Liver (tissue), 3 donors: ENCODE results near the gene BRF1.

ENCODE experiments used
- GABPA ChIP-seq, 2 donors: IDR thresholded peaks in 1 of 2; conservative IDR thresholded peaks in 1 of 2; 2 replicates each; pipeline ENCODE4 v1.6.1; 2016; ENCODE audit warnings: antibody characterized with exemption in 2 of 2, mild to moderate bottlenecking in 1 of 2, moderate library complexity in 1 of 2
- NR2F2 ChIP-seq: IDR thresholded peaks from 2 replicates; pipeline ENCODE4 v1.6.1; 2016; ENCODE audit warnings: antibody characterized with exemption
- RAD21 ChIP-seq, 2 donors: IDR thresholded peaks; 2 replicates each; pipeline ENCODE4 v1.6.1; 2016; ENCODE audit warnings: antibody characterized with exemption in 2 of 2, mild to moderate bottlenecking in 2 of 2
- SP1 ChIP-seq: IDR thresholded peaks from 2 replicates; pipeline ENCODE4 v1.6.1; 2018; ENCODE audit warnings: antibody characterized with exemption, mild to moderate bottlenecking
- TAF1 ChIP-seq: conservative IDR thresholded peaks from 2 replicates; pipeline ENCODE4 v1.6.1; 2016; ENCODE audit warnings: antibody characterized with exemption, mild to moderate bottlenecking
- YY1 ChIP-seq: IDR thresholded peaks from 2 replicates; pipeline ENCODE4 v1.6.1; 2016; ENCODE audit warnings: antibody characterized with exemption, mild to moderate bottlenecking
- ZBTB33 ChIP-seq: IDR thresholded peaks from 2 replicates; pipeline ENCODE4 v1.6.1; 2016; ENCODE audit warnings: antibody characterized with exemption
- TF ChIP-seq, protein P1 (sequence below): fragments of 150-350 bp; IDR thresholded peaks from 2 replicates; pipeline ENCODE4 v1.5.1; 2017; ENCODE audit warnings: improper control_type of control experiment, low read depth, low read length; ENCODE audit not compliant: missing input control
- TF ChIP-seq, protein P2 (sequence below): IDR thresholded peaks from 2 replicates; pipeline ENCODE4 v1.6.1; 2016; ENCODE audit warnings: antibody characterized with exemption
- TF ChIP-seq, protein P3 (sequence below): IDR thresholded peaks from 2 replicates; pipeline ENCODE4 v1.6.1; 2016; ENCODE audit warnings: antibody characterized with exemption, mild to moderate bottlenecking
- donor health status: healthy.
- donor health status: healthy.

GRCh38 chr14:105346876-105347586 lies 46.2 kb upstream of the BRF1 start:
- TF ChIP-seq YY1 (no peak), RAD21 (IDR thresholded peaks at IDR 0.05) (no peak), NR2F2 (no peak), GABPA (IDR thresholded peaks at IDR 0.05 in 1 of 2, conservative IDR thresholded peaks at IDR 0.05 in 1 of 2) (no peak), TAF1 (no peak), SP1 (no peak), ZBTB33 (no peak)
- TF ChIP-seq, protein P1, sequence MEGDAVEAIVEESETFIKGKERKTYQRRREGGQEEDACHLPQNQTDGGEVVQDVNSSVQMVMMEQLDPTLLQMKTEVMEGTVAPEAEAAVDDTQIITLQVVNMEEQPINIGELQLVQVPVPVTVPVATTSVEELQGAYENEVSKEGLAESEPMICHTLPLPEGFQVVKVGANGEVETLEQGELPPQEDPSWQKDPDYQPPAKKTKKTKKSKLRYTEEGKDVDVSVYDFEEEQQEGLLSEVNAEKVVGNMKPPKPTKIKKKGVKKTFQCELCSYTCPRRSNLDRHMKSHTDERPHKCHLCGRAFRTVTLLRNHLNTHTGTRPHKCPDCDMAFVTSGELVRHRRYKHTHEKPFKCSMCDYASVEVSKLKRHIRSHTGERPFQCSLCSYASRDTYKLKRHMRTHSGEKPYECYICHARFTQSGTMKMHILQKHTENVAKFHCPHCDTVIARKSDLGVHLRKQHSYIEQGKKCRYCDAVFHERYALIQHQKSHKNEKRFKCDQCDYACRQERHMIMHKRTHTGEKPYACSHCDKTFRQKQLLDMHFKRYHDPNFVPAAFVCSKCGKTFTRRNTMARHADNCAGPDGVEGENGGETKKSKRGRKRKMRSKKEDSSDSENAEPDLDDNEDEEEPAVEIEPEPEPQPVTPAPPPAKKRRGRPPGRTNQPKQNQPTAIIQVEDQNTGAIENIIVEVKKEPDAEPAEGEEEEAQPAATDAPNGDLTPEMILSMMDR: no peak
- TF ChIP-seq, protein P2, sequence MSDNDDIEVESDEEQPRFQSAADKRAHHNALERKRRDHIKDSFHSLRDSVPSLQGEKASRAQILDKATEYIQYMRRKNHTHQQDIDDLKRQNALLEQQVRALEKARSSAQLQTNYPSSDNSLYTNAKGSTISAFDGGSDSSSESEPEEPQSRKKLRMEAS: no peak
- TF ChIP-seq, protein P3, sequence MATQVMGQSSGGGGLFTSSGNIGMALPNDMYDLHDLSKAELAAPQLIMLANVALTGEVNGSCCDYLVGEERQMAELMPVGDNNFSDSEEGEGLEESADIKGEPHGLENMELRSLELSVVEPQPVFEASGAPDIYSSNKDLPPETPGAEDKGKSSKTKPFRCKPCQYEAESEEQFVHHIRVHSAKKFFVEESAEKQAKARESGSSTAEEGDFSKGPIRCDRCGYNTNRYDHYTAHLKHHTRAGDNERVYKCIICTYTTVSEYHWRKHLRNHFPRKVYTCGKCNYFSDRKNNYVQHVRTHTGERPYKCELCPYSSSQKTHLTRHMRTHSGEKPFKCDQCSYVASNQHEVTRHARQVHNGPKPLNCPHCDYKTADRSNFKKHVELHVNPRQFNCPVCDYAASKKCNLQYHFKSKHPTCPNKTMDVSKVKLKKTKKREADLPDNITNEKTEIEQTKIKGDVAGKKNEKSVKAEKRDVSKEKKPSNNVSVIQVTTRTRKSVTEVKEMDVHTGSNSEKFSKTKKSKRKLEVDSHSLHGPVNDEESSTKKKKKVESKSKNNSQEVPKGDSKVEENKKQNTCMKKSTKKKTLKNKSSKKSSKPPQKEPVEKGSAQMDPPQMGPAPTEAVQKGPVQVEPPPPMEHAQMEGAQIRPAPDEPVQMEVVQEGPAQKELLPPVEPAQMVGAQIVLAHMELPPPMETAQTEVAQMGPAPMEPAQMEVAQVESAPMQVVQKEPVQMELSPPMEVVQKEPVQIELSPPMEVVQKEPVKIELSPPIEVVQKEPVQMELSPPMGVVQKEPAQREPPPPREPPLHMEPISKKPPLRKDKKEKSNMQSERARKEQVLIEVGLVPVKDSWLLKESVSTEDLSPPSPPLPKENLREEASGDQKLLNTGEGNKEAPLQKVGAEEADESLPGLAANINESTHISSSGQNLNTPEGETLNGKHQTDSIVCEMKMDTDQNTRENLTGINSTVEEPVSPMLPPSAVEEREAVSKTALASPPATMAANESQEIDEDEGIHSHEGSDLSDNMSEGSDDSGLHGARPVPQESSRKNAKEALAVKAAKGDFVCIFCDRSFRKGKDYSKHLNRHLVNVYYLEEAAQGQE: no peak
